HEK293 (cell line): ENCODE data around the gene PCED1A.

Source experiments
- SP2 ChIP-seq: fragments of 450-650 bp; formaldehyde crosslinking; IDR thresholded peaks from 2 replicates; pipeline ENCODE4 v1.5.1; 2016; ENCODE audit warnings: missing biosample characterization, missing genetic modification characterization
- WT1 ChIP-seq: fragments of 450-650 bp; formaldehyde crosslinking; IDR thresholded peaks from 2 replicates; pipeline ENCODE4 v1.5.1; 2016; ENCODE audit warnings: missing biosample characterization, missing genetic modification characterization
- YY1 ChIP-seq: fragments of 450-650 bp; formaldehyde crosslinking; IDR thresholded peaks from 2 replicates; pipeline ENCODE4 v1.5.1; 2018; ENCODE audit warnings: missing biosample characterization, missing genetic modification characterization
- ZNF114 ChIP-seq: fragments of 450-650 bp; formaldehyde crosslinking; IDR thresholded peaks from 2 replicates; pipeline ENCODE4 v1.5.0; 2017; ENCODE audit warnings: missing biosample characterization, missing genetic modification characterization
- ZNF629 ChIP-seq: fragments of 450-650 bp; formaldehyde crosslinking; IDR thresholded peaks from 2 replicates; pipeline ENCODE4 v1.5.1; 2017; ENCODE audit warnings: missing biosample characterization, missing genetic modification characterization
- ZSCAN23 ChIP-seq: fragments of 450-650 bp; formaldehyde crosslinking; IDR thresholded peaks from 2 replicates; pipeline ENCODE4 v1.5.1; 2016; ENCODE audit warnings: missing biosample characterization, missing genetic modification characterization
- TF ChIP-seq, protein P1 (sequence below): fragments of 450-650 bp; formaldehyde crosslinking; IDR thresholded peaks from 2 replicates; pipeline ENCODE4 v1.5.1; 2016; ENCODE audit warnings: missing biosample characterization, missing genetic modification characterization
- TF ChIP-seq, protein P2 (sequence below): fragments of 450-650 bp; formaldehyde crosslinking; IDR thresholded peaks from 2 replicates; pipeline ENCODE4 v1.5.1; 2016; ENCODE audit warnings: missing biosample characterization, missing genetic modification characterization

DNA sequence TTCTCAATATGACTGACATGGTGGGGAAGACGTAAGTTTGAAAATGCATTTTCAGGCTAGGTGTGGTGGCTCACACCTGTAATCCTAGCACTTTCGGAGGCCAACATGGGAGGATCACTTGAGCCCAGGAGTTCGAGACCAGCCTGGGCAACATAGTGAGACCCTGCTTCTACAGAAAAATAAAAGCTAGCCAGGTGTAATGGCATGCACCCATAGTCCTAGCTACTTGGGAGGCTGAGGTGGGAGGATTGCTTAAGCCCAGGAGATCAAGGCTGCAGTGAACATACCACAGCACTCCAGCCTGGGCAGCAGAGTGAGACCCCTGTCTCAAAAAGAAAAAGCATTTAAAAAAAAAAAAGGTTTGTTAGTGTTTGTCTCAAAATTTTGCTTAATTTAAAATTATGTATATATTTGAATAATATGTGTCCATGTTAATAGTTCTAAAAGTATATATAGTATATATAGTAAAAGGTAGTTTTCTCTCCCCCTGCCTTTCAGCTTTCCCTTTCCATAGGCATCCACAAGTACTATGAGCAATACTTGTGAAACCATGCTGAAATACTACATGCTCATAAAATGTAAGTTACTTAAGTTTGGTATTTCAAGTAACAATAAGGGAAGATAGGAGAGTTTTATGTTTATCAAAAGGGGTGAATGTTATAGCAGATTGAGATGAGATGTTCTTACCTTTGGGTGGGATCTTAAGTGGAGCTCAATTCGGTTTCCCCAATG lies 47.9 kb upstream of the PCED1A start:
- TF ChIP-seq, protein P1, sequence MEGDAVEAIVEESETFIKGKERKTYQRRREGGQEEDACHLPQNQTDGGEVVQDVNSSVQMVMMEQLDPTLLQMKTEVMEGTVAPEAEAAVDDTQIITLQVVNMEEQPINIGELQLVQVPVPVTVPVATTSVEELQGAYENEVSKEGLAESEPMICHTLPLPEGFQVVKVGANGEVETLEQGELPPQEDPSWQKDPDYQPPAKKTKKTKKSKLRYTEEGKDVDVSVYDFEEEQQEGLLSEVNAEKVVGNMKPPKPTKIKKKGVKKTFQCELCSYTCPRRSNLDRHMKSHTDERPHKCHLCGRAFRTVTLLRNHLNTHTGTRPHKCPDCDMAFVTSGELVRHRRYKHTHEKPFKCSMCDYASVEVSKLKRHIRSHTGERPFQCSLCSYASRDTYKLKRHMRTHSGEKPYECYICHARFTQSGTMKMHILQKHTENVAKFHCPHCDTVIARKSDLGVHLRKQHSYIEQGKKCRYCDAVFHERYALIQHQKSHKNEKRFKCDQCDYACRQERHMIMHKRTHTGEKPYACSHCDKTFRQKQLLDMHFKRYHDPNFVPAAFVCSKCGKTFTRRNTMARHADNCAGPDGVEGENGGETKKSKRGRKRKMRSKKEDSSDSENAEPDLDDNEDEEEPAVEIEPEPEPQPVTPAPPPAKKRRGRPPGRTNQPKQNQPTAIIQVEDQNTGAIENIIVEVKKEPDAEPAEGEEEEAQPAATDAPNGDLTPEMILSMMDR (tag by site-specific recombination): no peak
- TF ChIP-seq YY1 (tag by site-specific recombination) (no peak), ZSCAN23 (tag by site-specific recombination) (no peak), ZNF114 (tag by site-specific recombination) (no peak), SP2 (tag by site-specific recombination) (no peak), ZNF629 (no peak), WT1 (no peak)
- TF ChIP-seq, protein P2, sequence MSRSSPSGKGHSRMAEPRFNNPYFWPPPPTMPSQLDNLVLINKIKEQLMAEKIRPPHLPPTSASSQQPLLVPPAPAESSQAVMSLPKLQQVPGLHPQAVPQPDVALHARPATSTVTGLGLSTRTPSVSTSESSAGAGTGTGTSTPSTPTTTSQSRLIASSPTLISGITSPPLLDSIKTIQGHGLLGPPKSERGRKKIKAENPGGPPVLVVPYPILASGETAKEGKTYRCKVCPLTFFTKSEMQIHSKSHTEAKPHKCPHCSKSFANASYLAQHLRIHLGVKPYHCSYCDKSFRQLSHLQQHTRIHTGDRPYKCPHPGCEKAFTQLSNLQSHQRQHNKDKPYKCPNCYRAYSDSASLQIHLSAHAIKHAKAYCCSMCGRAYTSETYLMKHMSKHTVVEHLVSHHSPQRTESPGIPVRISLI: no peak
